NCI-H526 treated with DMSO at 0.1 percent for 48 hours (cell line): ENCODE measurements around the gene DEPDC5.

Experiments
- DNase-seq: peaks from one replicate; lab custom pipeline; 2025; lab: John Stamatoyannopoulos, UW

DEPDC5 gene

DNA sequence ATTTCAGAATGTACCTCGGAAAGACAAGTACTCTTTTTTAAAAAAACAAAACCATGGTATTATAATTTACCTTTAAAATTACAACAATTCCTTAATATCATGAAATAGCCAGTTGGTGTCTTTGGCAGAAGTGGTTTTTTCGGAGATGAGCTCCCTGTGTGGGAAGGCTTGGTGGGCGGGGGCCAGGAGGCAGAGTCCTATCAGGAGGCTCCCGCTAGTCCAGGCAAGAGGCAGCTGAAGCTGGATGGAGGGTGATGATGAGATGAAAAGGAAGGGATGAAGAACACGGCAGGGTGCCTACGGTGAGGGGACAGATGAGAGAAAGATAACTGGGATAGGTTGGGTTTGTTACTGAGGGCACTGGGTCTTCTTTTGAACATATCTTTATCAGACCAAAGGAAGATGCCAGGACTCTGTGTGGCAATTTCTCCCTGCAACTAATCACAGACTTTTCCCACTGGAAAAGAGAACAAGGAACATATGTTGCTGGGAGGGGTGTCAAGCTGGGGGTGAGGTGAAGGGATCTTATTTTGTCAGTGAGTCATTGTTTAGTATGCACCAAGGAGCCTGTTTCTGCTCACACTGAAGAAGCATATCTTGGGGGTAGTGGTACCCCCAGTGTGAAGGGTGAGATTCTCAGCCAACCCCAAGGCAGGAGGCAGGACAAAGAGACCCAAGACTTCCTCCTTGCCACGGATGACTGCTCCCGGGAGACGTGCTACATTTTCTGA lies 99.0 kb downstream of the DEPDC5 start:
- DNase-seq, result no peak

GRCh38 chr22:31853736-31854495 lies 100.1 kb downstream of the DEPDC5 start:
- no peak for DNase-seq

DNA sequence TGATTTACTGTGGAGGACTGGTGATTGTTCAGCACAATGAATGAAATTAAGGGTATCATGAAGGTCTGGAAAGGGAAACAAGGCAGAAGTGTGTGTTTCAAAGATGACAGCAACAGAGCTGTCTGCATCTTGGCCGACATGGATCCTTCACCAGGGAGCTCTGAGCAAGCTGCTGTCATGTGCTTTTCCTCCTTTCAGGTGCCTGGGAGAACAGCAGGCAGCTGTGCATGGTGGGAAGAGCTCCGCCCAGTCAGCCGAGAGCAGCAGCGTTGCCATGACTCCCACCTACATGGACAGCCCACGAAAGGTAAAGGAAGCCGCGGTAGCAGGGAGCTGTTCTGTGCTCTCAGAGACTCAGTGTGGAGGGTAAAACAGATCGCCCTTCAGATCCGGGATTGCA lies 103.4 kb downstream of the DEPDC5 start:
- DNase-seq, result peak; percentile 56

GRCh38 chr22:31861226-31861840 lies 107.5 kb downstream of the DEPDC5 start:
- no peak for DNase-seq

DNA sequence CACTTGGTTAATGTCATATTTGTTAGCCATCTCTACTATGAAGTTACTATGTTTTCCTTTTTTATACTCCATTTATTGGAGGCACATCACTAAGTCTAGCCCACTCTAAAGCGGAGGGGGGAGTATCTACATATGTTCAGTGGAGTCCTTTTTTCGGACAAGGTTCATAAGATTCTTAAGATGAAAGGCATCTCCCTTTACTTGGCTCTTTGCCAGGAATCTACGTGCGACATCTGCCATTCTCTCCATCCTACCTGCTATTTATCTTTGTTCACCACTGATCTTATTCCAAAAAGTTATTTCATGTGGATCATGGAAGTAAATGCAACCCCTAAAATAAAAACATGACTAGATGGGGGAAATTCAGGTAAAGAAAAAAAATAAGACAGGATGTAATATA lies 113.1 kb downstream of the DEPDC5 start:
- no peak for DNase-seq

- DNase-seq, result no peak
Observed at GRCh38 chr22:31867386-31868153, 113.8 kb downstream of the DEPDC5 start.

DNA sequence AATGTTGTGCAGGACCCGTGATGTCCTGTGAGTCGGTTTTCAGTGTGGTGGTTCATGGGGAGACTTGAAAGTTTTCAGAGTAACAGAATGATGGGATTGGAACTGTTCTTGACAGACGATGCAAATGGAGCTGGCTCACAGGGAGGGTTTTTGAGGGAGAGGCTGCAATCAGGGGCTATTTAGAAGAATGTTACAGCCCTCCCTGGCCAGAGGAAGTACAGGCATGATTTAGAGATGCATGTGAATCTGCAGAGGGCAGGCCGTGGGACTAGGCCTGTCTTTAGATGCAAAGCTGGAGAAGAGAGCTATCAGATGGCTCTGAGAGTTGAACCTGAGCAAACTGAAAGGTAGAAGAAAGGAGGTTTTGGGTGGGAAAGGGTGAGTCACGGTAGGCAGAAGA lies 115.9 kb downstream of the DEPDC5 start:
- no peak for DNase-seq

- DNase-seq, result no peak
Observed at GRCh38 chr22:31870890-31871289, 117.1 kb downstream of the DEPDC5 start.

- no peak for DNase-seq
Observed at GRCh38 chr22:31871480-31871879, 117.7 kb downstream of the DEPDC5 start.

DNA sequence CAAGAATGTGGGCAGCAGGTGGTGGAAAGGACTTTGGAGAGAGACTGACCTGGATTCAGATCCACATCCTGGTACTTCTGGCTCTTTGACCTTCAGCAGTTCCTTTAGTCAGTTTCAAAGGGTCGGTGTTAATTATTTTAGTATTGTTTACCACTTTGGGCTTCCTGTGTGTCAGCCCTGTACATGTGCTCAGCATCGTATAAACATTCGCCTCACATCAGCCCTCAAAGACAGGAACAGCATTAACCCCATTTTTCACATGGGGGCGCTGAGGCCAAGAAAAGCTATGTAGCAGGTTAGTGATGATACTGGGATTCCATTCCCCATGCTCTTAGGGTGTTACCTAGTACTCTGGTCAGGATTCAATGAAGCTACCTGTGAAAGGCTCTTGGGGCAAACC lies 118.4 kb downstream of the DEPDC5 start:
- DNase-seq, result no peak

GRCh38 chr22:31874821-31875220 lies 121.0 kb downstream of the DEPDC5 start:
- no peak for DNase-seq

DNA sequence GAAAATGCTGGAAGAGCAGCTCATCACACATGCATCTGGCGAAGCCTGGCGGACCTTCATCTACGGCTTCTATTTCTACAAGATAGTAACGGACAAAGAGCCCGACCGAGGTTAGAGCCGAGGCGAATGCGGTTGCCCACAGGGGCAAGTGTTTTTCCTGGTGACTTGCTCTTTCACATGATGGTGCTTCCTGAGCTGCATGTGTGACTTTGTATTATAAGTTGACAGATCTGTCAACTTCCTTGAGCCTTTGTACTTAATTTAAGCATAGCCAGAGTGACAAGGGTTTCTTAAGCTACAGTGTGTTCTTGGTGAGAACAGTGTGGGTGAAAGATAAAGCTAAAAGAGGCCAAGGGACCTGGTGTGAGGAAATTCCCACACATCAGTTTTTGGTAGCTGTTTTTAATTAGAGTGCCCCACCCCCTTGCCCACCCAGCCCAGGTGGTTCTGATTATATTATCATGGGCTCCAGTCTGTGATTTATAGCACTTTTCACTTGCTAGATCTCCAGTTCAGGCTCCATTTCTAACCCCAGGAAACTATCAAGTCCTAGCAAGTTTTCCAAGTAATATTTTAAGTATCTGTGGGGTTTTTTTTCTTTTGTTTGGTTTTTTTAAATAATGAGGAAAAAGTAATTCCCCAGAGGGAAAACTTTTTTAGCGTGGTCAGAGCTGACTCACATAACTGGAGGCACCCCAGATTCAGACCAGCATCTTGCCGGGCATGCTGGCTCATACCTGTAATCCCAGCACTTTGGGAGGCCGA lies 122.5 kb downstream of the DEPDC5 start:
- no peak for DNase-seq

GRCh38 chr22:31879585-31879984 lies 125.8 kb downstream of the DEPDC5 start:
- no peak for DNase-seq

DNA sequence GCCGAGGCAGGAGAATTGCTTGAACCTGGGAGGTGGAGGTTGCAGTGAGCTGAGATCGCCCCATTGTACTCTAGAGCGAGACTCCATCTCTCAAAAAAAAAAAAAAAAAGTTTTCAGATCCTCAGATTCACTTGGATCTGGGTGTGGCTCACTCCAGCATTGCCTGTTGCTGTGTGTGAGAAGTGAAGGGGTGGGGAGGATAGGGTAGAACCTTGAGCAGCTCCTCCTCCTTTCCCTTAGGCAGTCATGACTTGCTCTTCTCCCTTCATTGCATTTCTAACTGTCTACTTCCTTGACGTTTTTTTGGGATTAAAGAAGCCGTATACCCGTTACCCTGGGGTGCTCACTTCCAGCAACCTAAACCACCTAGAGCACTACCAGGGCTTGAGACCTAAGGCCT lies 127.4 kb downstream of the DEPDC5 start:
- DNase-seq, result no peak

DNA sequence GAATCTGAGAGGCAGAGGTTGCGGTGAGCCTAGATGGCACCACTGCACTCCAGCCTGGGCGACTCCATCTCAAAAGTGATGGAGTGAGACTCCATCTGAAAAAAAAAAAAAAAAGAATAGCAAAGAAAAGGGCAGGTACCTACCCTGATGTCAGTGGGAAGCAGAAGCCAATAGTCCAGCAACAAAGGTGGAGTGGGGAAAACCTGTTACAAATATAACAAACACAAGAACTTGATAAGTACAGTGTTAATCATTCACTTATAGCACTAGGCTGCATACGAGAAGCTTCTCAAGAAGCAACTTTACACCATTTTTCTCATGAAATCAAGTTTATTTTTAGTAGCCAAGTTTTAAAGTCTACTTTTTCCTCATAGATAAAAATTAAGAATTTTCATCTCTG lies 128.0 kb downstream of the DEPDC5 start:
- DNase-seq, result no peak

- no peak for DNase-seq
Observed at GRCh38 chr22:31882971-31883370, 129.2 kb downstream of the DEPDC5 start.

- DNase-seq, result no peak
Observed at GRCh38 chr22:31883989-31884388, 130.2 kb downstream of the DEPDC5 start.

GRCh38 chr22:31891366-31892079 lies 137.7 kb downstream of the DEPDC5 start:
- peak; percentile 4 for DNase-seq

DNA sequence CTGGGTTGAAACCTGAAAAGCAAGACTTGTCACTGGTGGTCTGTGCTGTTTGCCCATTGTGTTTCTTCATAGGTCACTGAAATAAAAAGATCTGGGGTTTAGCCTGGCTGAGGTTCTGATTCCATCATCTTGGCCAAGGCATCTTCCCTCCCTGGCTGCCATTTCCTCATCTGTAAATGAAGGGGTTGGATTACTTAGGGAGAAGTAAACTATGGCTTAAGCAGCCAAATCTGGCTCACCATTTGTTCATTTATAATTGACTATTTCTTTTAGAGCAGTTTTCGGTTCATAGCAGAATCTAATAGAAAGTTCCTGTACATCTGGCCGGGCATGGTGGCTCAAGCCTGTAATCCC lies 138.2 kb downstream of the DEPDC5 start:
- no peak for DNase-seq

- DNase-seq, result no peak
Observed at GRCh38 chr22:31893460-31893859, 139.6 kb downstream of the DEPDC5 start.
